Astrocyte of the spinal cord (primary cell): Measurements from ENCODE around the gene PAN2.

Experiments used
- DNase-seq: peaks from one replicate; pipeline ENCODE4 v3.0.0; 2011; ENCODE audit warnings: low read depth, low spot score
- H3K4me3 ChIP-seq: 2 replicates; pipeline ENCODE4 v1.5.1; 2011; ENCODE audit warnings: low read depth, mild to moderate bottlenecking, low read length, moderate library complexity
- CTCF ChIP-seq: IDR thresholded peaks from 2 replicates; pipeline ENCODE4 v1.5.1; 2012; ENCODE audit warnings: low read depth, mild to moderate bottlenecking, low read length, inconsistent platforms
- in situ Hi-C: cut with HindIII; loops from 2 replicates; pipeline ENCODE4 v1.10.0; 2017; ENCODE audit warnings: low sequenced_read_pairs

PAN2 gene

GRCh38 chr12:56266693-56267442 lies 66.9 kb downstream of the PAN2 start, which contains the start of gene COQ10A:
Gene COQ10A, plus strand, starts transcription at chr12:56266942. Its CDS starts 177 bp downstream, at chr12:56267119.
- TF ChIP-seq CTCF, result peak; percentile 79
- in situ Hi-C loops, result no loop called here
- H3K4me3 ChIP-seq, result peak within 1 kb of the TSS; percentile 72
- peak; percentile 84 for DNase-seq
